ENCODE measurements around the gene CYP26B1. TPM values are rescaled to one million over a fixed set of nuclear protein-coding genes. Genes with fewer than 3 reads are reported as not detected.

The CYP26B1 gene
- total RNA-seq, 4 donors from 2014 or later, result 1.5 to 5.2 (median 2.4) TPM; not detected in 1

DNA sequence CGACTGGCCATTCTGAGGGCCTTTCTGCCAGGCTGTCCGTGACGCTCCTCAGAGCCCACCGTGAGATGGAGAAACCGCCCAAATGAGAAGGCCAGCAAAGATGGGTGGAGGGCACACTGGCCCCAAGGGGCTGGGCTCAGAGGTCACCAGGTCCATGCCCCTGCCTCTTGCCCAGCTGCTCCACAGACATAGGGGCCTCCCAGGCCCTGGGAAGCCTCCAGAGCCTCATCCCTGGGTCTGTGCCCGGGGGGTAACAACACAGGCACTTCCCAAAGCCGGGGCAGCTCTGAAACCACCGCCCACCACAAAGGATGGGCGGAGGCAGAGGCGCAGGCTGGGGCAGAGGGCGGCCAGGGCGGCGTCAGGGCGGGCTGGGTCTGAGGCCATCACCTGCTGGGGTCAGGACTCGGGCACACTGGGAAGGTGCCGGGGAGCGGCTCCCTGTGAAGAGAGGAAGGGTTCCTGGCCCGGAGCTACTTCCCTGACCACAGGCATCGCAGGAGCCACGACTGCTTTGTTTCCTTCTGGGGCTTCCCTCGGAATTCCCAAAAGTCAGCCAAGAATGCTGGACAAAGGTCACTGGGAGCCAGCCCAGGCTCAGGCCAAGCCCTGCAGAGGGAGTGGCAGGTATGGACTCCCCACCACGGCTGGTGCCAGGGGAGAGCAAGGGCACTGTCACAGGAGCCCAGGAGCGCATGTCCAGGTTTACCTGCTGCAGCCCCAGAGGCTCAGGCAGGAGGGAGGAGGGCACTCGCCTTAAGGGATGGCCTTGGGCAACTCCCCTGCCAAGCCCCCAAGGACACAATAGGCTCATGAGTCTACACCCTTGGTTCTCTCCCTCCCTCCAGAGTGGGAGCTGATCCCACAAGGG, 9.4 kb downstream of the CYP26B1 start:
- peaks cover 11% of the 10 kb centered on the region for H3K27me3 ChIP-seq
- intact Hi-C loops (cut with DNase I; ENCODE audit: low total_unique reads), result no loop called here
- WGBS, 2 donors (ENCODE audit: low coverage in 1 of 2), result 57% methylated on average over 23 of the region's 24 CpGs; no CpG with 5 or more reads in 1 of the 2 donors

DNA sequence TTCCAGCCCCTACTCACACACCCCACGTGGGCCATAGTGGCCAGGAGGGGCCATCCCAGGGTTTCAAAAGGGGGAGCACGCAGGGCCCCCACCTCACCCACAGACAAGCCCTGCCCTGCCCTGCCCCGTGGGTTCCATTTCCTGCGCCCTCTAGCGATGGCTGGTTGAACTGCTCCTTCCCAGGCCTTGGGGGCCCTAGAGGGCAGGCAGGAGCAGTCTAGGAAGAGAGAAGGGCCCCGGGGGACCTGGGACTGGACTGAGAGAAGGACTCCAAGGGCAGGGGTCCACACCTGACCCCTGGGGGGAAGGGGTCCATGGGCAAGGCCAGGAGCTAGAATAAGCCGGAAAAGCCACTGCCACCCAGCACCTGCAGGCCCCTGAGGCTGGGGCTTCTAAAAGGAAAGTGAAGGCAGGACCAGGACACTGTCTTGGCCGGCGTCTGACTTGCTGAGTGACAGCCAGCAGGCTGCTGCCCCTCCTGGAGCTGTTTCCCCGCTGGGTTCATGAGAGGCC, 10.1 kb downstream of the CYP26B1 start:
- TF ChIP-seq POLR2A (IDR thresholded peaks at IDR 0.05), result no peak
- TF ChIP-seq, protein P1, sequence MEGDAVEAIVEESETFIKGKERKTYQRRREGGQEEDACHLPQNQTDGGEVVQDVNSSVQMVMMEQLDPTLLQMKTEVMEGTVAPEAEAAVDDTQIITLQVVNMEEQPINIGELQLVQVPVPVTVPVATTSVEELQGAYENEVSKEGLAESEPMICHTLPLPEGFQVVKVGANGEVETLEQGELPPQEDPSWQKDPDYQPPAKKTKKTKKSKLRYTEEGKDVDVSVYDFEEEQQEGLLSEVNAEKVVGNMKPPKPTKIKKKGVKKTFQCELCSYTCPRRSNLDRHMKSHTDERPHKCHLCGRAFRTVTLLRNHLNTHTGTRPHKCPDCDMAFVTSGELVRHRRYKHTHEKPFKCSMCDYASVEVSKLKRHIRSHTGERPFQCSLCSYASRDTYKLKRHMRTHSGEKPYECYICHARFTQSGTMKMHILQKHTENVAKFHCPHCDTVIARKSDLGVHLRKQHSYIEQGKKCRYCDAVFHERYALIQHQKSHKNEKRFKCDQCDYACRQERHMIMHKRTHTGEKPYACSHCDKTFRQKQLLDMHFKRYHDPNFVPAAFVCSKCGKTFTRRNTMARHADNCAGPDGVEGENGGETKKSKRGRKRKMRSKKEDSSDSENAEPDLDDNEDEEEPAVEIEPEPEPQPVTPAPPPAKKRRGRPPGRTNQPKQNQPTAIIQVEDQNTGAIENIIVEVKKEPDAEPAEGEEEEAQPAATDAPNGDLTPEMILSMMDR (IDR thresholded peaks at IDR 0.05), result peak; percentile 81 to 95 (median 91)
- Histone ChIP-seq H3K27ac (no peak overlapping the region), H3K4me3 (no peak overlapping the region), H3K27me3 (peaks cover 4% of the 10 kb centered on the region), H3K4me1 (peaks cover 13 to 19% (median 15%) of the 10 kb centered on the region in 4 donors), H3K9me3 (no peaks in the 10 kb centered on the region), H3K36me3 (no peaks in the 10 kb centered on the region)
- DNase-seq, result peak; percentile 70
- in situ Hi-C loops (cut with MboI; ENCODE audit: low pct_ligation_motif_present in 1 of 4, low pct_unique_long_range_greater_than_20kb in 1 of 4, low sequenced_read_pairs in 3 of 4) (loop anchor here in 3 of 4 donors (25.0 kb wide), 3 partner anchors 325 to 600 kb away; no protein-coding TSS in a partner anchor), intact Hi-C loops (cut with DNase I; ENCODE audit: low total_unique reads) (no loop called here)
- WGBS, 2 donors (ENCODE audit: low coverage in 1 of 2), result 32 to 80% methylated on average over 1 to 10 of the region's 10 CpGs

More for the DNA sequence above, 9.4 kb downstream of the CYP26B1 start:
- in situ Hi-C loops (cut with MboI; ENCODE audit: low pct_ligation_motif_present in 1 of 4, low pct_unique_long_range_greater_than_20kb in 1 of 4, low sequenced_read_pairs in 3 of 4), result loop anchor here in 3 of 4 donors (25.0 kb wide), 3 partner anchors 326 to 599 kb away; no protein-coding TSS in a partner anchor
- no peak overlapping the region for H3K4me3 ChIP-seq
- no peaks in the 10 kb centered on the region for H3K36me3 ChIP-seq
- DNase-seq, result no peak
- H3K4me1 ChIP-seq, result peaks cover 19 to 26% (median 21%) of the 10 kb centered on the region in 4 donors
- H3K9me3 ChIP-seq, result no peaks in the 10 kb centered on the region
- no peak overlapping the region for H3K27ac ChIP-seq
- TF ChIP-seq POLR2A (IDR thresholded peaks at IDR 0.05) (no peak), EP300 (IDR thresholded peaks at IDR 0.05; ENCODE audit: low read depth) (no peak), POLR2AphosphoS5 (IDR thresholded peaks at IDR 0.05) (no peak)
- TF ChIP-seq, protein P1 (IDR thresholded peaks at IDR 0.05), result no peak

DNA sequence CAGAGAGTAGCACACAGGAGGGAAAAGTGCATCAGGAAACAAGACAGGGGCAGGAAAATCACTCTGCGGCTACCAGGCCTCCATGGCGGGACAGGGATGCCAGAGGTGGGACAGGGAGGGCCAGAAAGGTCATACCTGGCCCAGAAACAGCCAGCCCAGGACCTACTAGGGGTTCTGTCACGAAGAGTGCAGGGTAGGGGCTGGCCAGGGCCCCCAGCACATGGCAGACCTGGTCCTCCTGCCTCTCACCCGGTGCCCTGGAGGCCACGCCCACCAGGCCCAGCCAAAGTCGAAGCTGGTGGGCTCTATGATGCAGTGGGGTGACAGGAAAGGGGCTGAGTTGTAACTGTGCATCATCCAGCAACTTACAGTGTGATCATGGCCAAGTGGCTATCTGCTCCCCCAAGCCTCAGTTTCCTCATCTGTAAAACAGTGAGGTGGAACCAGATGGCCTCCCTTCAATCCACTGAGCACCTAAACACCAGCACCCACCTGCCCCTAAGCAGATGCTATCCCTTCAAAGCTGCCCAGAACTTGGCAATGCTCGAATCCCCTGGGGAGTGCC, 10.6 kb downstream of the CYP26B1 start:
- WGBS, 2 donors (ENCODE audit: low coverage in 1 of 2), result 53% methylated on average over 7 of the region's 7 CpGs; no CpG with 5 or more reads in 1 of the 2 donors
- no peak overlapping the region for H3K4me3 ChIP-seq
- H3K36me3 ChIP-seq, result no peaks in the 10 kb centered on the region
- TF ChIP-seq, protein P1 (IDR thresholded peaks at IDR 0.05), result no peak
- TF ChIP-seq POLR2A (IDR thresholded peaks at IDR 0.05) (no peak), POLR2AphosphoS5 (IDR thresholded peaks at IDR 0.05) (no peak), EP300 (IDR thresholded peaks at IDR 0.05; ENCODE audit: low read depth) (no peak)
- H3K27me3 ChIP-seq, result no peaks in the 10 kb centered on the region
- no peak for DNase-seq
- in situ Hi-C loops (cut with MboI; ENCODE audit: low pct_ligation_motif_present in 1 of 4, low pct_unique_long_range_greater_than_20kb in 1 of 4, low sequenced_read_pairs in 3 of 4) (loop anchor here in 3 of 4 donors (25.0 kb wide), 3 partner anchors 325 to 600 kb away; no protein-coding TSS in a partner anchor), intact Hi-C loops (cut with DNase I; ENCODE audit: low total_unique reads) (no loop called here)
- no peaks in the 10 kb centered on the region for H3K9me3 ChIP-seq
- H3K27ac ChIP-seq, result no peak overlapping the region
- peaks cover 13 to 16% (median 15%) of the 10 kb centered on the region in 4 donors for H3K4me1 ChIP-seq

DNA sequence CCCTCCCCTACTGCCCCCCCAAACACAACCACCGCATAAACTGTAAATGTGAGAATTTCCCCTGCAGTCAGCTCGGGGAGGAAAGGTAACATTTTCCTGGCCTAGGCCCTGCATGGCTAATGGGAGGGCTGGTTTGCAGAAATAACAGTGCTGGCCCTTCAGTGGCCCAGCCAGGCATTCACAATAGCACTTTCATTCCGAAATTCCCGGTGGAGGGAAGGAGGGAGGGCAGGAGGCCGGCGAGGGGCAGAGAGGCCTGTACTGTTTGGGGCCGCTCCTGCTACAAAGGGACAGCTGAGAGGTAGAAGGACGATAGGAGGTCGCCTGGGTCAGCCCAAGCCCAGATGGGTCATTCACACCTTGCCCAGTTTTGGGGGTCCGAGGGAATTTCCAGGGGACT, 11.3 kb downstream of the CYP26B1 start:
- 74 to 78% methylated on average over 8 to 10 of the region's 10 CpGs for WGBS, 2 donors (ENCODE audit: low coverage in 1 of 2)
- no peaks in the 10 kb centered on the region for H3K27me3 ChIP-seq
- in situ Hi-C loops (cut with MboI; ENCODE audit: low pct_ligation_motif_present in 1 of 4, low pct_unique_long_range_greater_than_20kb in 1 of 4, low sequenced_read_pairs in 3 of 4) (loop anchor here in 3 of 4 donors (25.0 kb wide), 3 partner anchors 324 to 601 kb away; no protein-coding TSS in a partner anchor), intact Hi-C loops (cut with DNase I; ENCODE audit: low total_unique reads) (no loop called here)
- H3K4me3 ChIP-seq, result no peak overlapping the region
- TF ChIP-seq POLR2A (IDR thresholded peaks at IDR 0.05) (no peak), POLR2AphosphoS5 (IDR thresholded peaks at IDR 0.05) (no peak)
- TF ChIP-seq, protein P1 (IDR thresholded peaks at IDR 0.05), result no peak
- H3K9me3 ChIP-seq, result no peaks in the 10 kb centered on the region
- DNase-seq, result no peak
- H3K27ac ChIP-seq, result no peak overlapping the region
- H3K4me1 ChIP-seq, result peaks cover 13 to 16% (median 15%) of the 10 kb centered on the region in 4 donors
- H3K36me3 ChIP-seq, result no peaks in the 10 kb centered on the region
